GM18505 (cell line): ENCODE measurements around the gene PBX1.

Experiments used
- ATAC-seq: cut with Tn5 transposase; IDR thresholded peaks from one replicate; pipeline ENCODE4 v1.9.1; 2021; ENCODE audit not compliant: unreplicated experiment
- POLR2A ChIP-seq: IDR thresholded peaks from 4 replicates; pipeline ENCODE4 v1.6.1; 2011; ENCODE audit warnings: borderline replicate concordance; ENCODE audit not compliant: insufficient read depth, insufficient read length; ENCODE audit errors: extremely low read depth

The PBX1 gene

DNA sequence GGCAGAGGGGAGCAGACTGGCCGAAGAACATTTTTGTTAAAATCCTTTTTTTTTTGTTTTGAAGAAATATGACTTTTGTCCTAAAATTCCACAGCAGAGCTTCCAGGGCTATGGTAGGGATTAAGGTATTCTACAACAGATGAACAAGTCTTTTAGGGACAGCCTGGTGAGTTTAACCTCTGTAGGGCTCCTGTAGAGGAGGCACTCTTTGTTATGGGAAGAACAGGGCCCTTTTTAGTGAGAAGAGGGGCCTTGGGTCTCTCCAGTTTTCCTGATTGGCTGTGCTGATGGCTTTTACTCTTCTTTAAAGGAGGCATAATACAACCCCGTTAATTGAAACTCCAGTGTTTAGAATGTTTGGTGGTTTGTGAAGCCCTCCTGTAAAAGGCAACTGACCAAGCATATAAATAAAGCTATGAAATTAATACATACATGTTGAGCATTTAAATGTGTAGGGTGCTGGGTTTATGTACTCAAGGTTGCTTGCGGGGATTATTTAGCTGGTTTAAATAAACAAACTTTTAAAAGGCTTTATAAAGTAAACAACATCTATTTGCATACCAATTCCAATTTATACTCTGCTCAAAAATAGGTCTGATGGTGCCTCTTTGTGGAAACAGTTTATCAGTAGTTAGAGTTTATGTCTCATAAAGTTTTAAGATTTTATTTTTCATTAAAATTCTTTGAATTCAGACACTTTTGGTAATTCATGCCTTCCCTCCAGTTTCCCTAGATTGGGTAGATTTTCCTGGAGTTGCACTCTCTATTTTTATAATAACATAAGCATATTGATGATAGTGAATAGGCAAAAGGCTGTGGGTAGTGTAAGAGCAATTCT, 46.5 kb downstream of the PBX1 start:
- no peak for TF ChIP-seq POLR2A
- ATAC-seq = no peak

DNA sequence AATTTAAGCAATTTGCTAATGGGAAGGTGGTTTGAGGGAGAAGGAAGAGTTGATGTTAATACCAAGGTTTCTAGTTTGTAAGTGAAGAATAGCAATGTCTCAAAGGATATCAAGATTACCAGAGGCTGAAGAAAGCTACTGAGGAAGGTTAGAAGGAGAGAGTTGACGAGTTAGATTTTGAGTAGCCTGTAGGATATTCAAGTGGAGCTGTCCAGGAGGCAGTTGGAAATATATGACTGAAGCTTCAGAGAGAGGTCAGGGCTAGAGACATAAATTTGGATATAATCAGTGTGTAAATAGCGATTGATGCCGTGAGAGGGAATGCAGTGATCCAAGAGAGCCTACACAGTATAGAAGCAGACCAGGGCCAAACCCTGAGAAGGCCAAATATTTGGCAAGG, 48.4 kb downstream of the PBX1 start:
- TF ChIP-seq POLR2A = no peak
- no peak for ATAC-seq

GRCh38 chr1:164608651-164609057, 49.7 kb downstream of the PBX1 start:
- no peak for TF ChIP-seq POLR2A
- no peak for ATAC-seq

GRCh38 chr1:164609089-164609488, 50.1 kb downstream of the PBX1 start:
- TF ChIP-seq POLR2A = no peak
- ATAC-seq = no peak

DNA sequence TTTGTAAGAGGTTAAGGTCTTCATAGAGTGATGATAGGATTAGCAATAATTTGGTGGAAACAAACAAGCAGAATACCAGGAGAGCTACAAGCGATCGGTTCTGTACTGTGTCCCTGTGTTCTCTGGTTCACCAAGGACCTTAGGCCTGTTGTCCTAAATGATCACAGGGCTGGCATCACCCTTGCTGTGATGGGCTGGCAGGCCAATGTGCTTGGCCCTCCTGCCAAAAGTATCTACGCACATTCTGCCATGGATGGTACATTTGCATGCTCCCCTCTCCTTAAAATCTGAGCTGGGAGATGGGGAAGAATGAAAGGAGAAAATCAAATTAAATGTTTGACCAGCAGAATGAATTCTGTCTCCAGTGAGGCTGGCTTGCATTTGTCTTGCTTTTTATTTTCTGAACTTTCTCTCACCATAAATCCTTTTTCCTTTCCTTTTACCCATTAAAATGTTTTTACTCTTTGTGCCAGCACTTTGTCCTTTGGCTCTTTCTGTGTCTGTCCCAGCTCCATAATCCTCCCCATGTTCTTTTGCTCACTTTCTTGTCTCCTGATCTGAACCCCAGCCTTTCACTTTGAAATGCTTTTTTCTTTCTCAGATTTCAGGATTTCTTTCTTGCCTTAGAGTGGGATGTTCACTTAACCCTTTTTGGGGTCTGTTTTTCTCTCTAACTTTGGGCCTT, 51.7 kb downstream of the PBX1 start:
- ATAC-seq = no peak
- TF ChIP-seq POLR2A = no peak

DNA sequence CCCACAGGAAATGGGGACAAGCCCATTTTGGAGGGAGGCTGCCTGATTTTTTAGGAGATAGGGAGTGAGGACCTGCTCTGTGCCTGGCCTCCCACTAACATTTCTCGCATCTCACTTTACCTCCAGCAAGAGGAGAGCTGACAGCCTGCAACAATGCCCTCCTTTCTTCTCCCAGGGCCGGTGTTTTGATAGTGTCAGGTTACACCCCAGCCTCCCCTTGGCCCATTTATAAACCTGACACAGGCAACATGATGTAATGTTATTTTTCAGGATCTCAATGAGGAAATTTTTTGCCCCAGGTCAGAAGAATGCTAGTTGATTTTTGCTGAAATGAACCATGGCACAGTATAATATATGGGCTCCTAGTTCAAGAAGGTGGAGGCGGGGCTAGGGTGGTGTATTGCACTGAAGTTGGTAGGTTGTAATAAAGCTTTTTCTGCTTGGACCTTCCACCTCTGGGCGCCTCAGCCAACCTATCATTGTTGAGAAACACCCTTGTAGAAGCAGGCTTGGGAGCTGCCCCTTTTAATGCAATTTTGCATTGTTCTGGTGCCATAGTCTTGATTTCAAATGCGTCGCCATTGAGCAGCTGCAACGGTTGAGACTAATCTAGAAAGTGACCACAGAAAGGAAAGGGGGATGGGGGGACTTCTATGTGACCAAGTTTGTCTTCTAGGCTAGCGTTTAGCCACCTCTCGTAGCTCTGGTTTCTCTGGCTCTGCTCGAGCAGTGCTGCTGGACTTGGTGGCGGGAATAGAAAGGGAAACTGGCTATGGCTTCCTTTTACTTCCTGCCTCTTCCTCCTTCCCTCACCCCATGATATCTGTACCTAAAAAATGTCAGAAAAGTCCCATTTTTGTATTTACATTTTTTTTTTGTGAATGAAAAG, 53.0 kb downstream of the PBX1 start:
- TF ChIP-seq POLR2A = no peak
- no peak for ATAC-seq

DNA sequence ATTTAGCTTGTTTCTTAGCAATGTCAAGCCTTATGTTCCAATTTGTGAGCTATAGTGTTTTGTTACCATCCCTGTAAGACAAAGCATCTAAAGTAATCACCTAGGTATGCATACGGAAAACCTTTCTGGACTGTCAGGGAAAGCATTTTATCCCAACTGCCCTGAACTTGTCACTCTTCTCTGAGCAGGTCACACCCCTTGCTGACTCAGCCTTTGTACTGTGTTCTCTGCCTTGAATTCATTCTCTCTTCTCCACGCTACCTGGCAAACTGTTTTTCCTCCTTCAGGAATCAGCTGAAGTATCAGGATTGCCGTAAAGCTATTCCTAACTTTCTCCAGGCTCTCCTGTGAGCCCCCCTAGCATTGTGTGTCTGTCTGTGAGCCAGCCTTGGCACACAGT, 54.2 kb downstream of the PBX1 start:
- no peak for ATAC-seq
- TF ChIP-seq POLR2A = no peak

GRCh38 chr1:164614316-164614715, 55.3 kb downstream of the PBX1 start:
- TF ChIP-seq POLR2A = no peak
- ATAC-seq = no peak

DNA sequence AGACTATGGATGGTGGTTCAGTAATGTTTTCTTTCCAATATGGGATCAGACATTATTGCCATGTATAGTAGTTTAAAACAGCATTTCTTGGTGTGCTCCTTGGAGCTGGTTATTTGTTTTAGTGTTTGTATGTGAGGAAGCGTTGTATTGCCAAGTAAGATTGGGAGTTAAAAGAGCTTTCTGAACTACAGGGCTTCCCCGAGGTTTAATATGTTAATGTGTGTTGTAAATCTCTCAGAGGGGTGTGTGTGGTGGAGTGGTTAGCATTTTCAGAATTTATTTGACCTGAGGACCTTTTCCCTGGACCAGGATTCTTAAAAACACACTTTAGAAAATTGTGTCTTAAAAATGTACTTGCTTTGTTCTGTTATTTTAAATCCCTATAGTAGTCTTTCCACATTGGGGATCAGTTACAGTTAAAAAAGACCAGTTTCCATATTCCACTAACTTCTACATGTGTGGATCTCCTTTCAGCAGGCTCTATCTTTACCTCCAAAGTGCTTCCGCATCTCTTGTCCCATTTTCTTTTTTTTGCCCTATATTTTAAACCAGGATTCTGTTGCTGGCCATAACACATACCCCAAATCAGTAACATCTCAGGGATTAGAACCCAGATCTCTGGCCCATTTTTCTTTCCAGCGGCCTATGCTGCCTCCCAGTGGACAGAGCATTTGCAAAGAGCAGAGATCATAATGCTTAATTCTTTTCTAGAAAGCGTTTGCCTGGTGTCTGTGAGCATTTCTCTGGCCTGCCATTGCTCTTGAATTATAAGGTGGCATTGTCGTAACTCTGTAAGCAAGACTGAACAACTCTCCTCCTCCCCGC, 58.6 kb downstream of the PBX1 start:
- no peak for TF ChIP-seq POLR2A
- ATAC-seq = no peak

- TF ChIP-seq POLR2A = no peak
- no peak for ATAC-seq
Measured at GRCh38 chr1:164618202-164618564, 59.2 kb downstream of the PBX1 start.

DNA sequence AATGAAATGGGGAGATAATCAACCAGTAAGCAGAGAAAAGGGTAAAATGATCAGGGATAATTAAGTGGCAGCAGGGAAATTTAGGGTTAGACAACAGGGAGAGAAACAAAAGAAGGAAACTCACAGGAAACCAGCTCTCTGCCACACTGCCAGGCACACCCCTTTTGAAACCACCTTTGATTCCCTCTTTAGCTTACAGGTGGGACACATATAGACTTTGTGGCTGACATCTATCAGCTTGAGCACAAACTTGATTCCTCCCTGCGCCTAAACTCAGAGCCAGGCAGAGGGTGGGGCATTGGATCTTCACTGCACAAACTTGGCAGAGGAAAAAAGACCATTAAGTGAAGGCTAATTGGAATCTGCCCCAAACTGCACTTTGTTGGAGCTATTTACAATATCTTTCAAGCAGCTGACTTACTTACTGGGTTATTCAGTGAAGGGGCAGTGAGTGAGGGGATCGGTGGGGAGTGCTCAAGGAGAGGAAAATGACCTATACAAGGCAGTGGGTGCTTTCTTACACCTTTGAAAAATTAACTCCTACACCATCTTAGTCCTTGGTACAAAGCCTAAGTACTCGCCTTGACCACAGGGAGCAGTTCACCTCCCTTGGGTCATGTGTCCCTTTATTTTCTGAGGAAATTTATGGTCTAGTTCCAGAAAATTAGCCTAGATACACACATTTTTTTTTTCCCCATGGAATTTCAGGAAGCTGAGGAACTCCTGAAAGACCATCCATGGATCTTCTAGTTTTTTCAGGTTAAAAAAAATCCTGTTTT, 60.2 kb downstream of the PBX1 start:
- TF ChIP-seq POLR2A = no peak
- no peak for ATAC-seq

GRCh38 chr1:164622068-164622845, 63.3 kb downstream of the PBX1 start:
- ATAC-seq = no peak
- no peak for TF ChIP-seq POLR2A

DNA sequence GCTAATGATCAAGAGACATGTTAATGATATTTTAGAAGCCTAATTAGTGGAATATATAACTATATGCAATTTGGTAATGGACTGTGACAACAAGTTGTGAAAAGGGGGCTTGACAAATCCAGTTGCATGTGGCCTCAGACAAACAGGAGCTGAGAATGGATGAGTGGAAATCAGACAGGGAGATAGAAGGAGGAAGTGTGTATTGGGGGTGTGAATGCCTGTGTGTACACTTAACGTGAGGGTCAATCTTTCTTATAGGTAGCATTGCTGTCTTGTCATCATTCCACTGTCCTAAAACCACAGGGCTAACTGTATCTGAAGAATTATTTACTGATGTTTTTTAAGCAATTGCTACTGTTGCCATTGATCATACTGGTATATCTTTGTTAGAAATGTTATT, 64.8 kb downstream of the PBX1 start:
- TF ChIP-seq POLR2A = no peak
- ATAC-seq = no peak
